ENCODE results near the gene CACNA1F.

Gene CACNA1F

GRCh38 chrX:49227726-49228125 lies 5.4 kb downstream of the CACNA1F start:
- DNase-seq = no peak

DNA sequence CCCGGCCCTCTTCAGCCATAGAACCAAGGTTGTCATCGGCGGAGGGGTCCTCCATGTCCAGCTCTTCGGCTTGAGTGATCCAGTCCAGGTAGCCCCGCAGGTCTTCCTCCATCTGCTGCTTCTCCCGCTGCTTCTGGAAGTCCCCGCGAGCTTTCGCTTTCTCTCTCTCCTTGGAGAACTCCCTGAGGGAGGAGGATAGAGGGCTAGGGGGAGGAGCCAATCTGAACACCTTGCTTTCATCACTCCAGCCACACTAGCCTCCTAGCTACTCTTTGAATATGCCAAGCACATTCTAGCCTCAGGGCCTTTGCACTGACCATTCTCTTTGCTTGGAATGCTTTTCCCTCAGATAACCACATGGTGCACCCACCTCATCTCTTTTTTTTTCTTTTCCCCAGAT lies 6.2 kb downstream of the CACNA1F start:
- DNase-seq = no peak

DNA sequence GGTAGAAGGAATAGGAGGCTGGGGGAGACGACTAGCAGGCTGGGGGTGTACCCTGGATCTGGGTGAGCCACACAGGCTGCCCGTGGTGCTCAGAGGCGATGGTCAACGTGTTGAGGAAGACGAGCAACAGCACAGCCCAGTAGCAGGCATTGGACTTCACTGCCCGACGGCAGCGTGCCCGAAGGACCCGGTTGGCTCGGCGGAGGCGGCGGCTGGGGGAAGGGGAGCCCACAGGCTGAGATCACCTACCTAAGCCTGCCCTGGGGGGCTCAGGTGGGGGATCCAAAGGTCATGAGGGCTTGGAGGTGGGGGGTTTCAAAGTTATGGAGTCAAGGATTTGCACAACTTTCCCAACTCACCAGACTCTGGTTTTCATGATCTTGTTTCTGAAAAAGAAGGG lies 7.3 kb downstream of the CACNA1F start:
- DNase-seq = no peak

DNA sequence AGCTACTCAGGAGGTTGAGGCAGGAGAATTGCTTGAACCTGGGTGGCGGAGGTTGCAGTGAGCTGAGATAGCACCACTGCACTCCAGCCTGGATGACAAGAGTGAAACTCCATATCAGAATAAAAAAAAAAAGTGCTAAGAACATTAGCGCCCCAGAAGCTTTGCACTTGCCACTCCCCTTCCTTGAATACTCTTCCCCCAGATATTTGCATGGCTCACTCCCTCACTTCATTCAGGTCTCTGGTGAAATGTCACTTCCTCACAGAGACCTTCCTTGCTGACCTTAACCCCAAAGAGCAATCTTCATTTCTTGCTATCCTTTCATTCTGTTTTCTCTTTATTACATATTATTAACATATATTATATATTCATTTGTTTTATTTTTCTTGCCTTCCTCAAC lies 11.3 kb downstream of the CACNA1F start:
- DNase-seq = no peak

DNA sequence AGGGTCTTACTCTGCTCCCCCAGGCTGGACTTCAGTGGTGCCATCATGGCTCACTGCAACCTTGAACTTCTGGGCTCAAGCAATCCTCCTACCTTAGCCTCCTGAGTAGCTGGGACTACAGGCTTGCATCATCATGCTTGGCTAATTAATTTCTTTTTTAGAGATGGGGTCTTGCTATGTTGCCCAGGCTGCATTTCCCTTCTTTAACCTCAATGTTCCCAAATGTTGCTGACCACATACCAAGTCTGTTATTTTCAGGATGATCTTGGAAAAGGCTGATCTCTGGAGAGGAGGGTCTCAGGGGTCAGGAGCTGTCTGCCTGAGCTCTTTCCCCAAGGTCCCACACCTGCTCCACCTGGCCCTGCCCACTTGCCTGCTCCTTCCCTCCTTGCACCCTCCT lies 13.0 kb downstream of the CACNA1F start:
- no peak for DNase-seq

- DNase-seq = no peak
These were observed 18.1 kb downstream of the CACNA1F start for GRCh38 chrX:49214996-49215526.

DNA sequence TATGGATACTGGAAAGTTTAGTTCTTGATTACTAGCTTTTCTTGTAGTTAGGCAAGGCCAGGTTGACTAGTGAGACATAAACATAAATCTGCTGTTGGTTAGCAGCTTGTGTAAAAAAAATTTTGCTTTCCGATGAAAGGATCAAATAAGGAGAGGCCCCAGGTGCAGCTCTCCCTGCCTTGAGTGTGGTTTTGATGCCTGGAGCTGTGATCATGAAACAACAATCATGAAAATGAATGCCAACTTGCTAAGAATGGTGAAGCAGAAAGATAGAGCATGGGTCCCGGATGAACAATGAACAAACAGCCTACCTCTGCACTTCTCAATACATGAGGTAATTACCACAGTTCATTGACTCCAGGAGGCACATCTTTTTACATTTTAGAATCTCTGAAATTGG lies 18.7 kb downstream of the CACNA1F start:
- DNase-seq = no peak

DNA sequence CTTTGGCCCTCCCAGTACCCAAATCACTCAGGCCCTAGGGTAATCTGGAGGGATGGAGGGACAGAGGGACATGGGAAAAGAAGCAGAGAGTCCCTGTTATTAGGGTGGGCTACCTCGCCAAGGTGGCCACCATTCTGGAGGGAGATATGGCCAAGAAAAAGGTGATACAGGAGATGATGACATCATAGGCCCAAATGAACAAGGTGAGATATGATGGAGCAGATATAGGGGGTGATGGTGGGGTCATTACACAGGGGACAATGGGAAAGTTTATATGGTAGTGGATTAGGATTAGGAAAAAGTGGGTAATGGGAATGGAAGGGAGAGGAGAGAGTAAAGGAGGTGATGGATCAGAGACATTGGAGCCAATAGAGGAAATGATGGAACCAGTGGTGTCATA lies 20.3 kb downstream of the CACNA1F start:
- no peak for DNase-seq

DNA sequence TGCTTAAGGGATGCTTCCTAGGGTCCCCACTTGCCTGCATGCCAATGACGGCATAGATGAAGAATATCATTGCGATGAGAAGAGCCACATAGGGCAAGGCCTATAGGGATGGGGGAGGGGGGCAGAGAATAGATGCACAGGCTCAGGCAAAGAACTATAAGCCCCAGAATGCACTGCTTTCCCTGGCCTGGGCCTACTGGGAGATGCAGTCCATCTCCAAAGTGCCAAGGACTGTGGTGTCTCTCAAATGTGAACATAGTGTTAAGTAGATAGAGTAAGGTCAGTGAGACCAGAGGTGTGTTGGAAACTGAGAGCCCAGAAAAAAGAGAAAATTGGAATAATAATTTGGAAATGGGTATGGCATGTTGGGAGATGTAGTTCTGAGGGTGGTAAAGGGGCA lies 20.9 kb downstream of the CACNA1F start:
- DNase-seq = no peak

DNA sequence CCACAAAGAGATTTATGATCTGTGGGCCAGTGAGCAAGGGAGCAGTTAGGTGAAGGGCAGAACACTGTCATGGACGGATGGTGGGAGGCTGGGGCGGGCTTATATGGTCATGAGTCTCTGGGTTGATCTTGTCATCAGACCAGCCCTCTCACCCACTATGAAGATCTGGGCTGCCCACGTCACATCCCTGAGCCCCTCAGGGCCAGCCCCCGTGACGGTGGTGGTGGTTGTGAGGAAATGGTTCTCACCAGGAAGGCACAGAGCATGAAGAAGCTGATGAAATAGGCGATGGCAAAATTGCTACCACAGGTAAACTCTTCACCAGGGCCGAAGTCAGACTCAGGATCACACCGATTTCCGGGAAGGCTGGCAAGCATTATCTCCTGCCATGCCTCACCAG lies 22.1 kb downstream of the CACNA1F start:
- no peak for DNase-seq

DNA sequence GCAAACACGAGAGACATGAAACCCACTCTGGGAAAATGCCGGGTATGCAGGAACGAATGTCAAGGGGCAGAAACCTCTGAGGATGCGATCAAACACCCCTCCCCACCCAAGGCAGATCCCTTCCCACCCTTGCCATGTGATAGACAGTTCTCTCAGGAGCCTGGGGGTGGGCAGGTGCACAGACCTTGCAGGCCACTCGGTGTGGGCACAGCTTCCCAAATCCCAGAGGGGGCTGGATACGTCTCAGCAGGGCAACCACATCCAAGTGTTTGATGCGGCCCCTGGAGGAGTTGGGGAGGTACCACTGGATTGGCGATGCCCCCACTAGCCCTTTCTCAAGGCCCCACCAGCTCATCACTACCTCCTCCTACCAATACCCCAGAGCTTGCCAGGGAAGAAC lies 22.7 kb downstream of the CACNA1F start:
- DNase-seq = no peak

DNA sequence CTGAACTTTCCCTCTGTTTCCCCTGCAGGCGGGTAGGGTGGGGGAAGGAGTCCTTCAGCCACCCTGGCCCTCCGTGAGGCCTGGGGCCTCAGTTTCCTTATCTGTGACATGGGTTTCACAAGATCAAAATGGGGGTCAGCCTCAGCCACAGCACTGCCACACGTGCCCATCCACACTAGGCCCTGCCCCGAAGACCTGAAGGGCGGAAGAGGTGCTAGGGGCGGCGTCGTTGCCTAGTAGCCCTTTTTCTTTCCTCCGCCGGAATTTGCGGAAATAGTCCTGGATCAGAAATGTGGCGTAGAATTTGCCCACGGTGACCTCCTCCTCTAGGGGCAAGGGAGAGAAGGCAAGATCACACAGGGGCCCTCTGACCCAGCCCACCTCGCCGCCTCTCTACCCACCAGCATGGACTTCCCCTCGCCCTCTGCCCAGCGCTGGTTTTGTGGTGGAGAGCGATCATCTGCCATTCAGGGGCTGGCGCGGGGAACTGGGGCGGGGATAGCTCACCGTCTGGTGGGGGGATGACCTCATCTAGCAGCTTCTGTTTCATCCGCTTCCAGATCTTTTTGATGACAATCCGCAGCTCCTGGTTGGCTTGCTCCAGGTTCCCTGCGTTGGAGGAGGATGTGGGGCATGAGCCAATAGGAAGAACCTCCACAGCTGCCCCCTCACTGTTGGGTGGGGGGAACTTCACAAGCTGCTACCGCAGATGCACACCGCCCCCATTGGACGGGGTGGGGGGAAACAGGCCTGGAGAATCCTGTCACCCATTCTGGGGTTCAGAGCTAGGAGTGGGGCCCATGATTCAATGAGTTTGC lies 23.5 kb downstream of the CACNA1F start:
- no peak for DNase-seq

DNA sequence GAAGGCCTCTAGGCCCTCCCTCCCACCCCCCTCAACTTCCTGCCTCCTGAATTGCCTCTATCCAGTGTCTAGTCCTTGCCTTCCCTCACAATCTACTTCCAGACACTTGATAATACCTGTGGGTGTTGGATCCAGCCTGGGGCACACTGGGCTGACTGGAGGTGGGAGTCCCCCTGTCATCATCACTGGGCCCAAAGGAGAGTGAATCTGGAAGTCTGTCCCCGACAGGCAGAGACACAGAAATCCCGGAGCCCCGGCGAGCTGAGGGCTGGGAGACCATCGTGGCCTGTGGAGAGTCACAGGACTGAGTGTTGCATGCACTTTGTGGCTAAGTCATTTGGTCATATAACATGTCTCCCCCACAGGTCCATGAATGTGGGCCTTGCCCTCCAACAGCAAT lies 24.7 kb downstream of the CACNA1F start:
- DNase-seq = no peak

GRCh38 chrX:49206543-49206942 lies 26.6 kb downstream of the CACNA1F start:
- no peak for DNase-seq

- DNase-seq = no peak
These were observed 27.7 kb downstream of the CACNA1F start for GRCh38 chrX:49205443-49205842.

GRCh38 chrX:49204709-49205108 lies 28.4 kb downstream of the CACNA1F start:
- no peak for DNase-seq

- no peak for DNase-seq
These were observed 29.1 kb downstream of the CACNA1F start for GRCh38 chrX:49204017-49204416.

- no peak for DNase-seq
These were observed 29.6 kb downstream of the CACNA1F start for GRCh38 chrX:49203536-49203935.

DNA sequence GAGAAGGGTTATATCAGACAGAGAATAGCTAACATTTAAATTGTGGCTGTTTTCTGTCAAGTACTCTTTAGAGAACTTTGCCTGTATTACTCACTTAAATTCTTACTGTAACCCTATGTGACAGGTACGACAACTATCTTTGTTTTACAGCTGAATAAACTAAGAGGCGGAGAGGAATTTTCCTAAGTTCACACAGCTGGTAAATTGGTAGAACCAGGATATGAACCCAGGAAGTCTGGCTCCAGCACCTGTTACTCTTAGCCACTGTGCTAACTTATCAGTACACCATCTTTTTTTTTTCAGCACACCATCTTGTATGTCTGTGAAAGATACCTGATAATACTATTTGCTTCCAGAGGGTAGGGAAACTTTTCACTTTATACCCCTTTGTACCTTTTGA lies 31.1 kb downstream of the CACNA1F start:
- no peak for DNase-seq

GRCh38 chrX:49199906-49200771 lies 33.0 kb downstream of the CACNA1F start, which contains the start of gene SYP:
TSS of gene SYP (minus strand) at chrX:49200193. CDS start at chrX:49200186, 7 bp downstream.
- DNase-seq = peak; percentile 91

DNA sequence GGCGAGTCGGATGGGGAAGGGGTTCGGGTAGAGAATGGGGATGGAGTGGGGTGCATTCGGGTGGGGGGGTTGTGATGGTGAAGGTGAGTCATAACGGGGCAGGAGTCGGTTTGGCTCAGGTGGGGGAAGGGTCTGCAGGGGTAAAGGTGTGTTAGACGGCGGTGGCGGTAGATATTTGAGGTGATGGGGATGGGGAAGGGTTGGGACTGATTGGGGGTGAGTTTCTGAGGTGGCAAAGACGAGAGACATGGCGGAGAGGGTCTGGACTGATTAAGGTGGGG lies 33.9 kb downstream of the CACNA1F start:
- no peak for DNase-seq

DNA sequence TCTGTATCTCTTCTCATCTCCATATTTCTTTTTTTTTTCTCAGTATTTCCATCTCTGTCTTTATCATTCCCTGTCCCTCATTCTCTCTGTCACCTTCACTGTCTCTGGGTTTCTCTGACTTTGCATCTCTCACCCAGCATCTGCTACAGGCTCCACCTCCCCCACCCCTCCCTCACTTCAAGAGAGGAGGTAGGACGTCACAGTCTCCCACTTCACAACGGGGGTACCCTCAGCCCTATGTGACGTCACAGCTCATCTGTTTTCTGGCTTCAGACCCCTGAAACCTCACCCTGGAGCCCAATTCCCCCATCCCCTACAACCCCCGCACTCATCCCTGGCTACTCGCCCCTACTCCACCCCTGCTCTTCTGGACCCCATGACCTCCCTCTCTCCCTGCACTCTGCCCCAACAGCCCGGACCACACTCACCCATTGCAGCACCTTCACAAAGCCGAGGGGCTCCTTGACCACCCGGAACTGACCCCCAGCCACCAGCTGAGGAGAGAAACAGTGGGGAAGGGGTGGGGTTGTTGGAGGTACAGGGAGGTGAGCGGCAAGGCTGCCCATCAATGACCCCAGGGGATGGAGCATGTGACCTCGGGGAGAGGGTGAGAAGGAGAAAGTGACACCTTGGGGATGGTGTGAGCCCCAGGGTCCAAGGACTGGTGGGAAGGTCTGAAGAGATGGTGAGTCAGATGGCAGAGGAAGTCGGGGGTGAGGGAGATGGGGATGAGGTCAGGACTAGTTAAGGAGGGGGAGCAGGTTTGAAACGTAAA lies 34.4 kb downstream of the CACNA1F start:
- no peak for DNase-seq

GRCh38 chrX:49197543-49198087 lies 35.5 kb downstream of the CACNA1F start:
- no peak for DNase-seq

Data from femur (tissue), 1 donor.